GM12892 (cell line): ENCODE results near the gene PON1.

Experiments used
- DNase-seq: peaks from one replicate; pipeline ENCODE4 v3.0.0; 2011; ENCODE audit not compliant: insufficient read length
- FAIRE-seq: peaks from 2 replicates; lab custom pipeline; 2011; peaks lifted over from hg19 to GRCh38; lab: Jason Lieb, UNC
- POLR2A ChIP-seq: IDR thresholded peaks from 2 replicates; pipeline ENCODE4 v1.6.1; 2011; ENCODE audit warnings: low read depth, low read length, control low read depth
- POLR2AphosphoS5 ChIP-seq: IDR thresholded peaks from 2 replicates; pipeline ENCODE4 v1.6.1; 2011; ENCODE audit warnings: low read depth, low read length, control low read depth
- TAF1 ChIP-seq: IDR thresholded peaks from 2 replicates; pipeline ENCODE4 v1.6.1; 2011; ENCODE audit warnings: low read depth, mild to moderate bottlenecking, control low read depth, low read length, borderline replicate concordance

The PON1 gene

DNA sequence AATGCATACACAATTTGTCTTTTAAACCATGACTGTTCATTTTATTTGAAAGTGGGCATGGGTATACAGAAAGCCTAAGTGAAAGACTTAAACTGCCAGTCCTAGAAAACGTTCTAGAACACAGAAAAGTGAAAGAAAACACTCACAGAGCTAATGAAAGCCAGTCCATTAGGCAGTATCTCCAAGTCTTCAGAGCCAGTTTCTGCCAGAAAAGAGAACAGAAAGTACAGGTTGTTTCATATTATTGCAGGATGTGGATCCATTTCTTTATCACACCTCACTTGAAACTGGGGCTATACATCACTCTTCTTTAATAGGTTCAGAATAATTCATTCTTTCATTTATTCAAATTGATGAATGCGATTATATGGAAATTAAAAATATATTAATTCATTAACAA, 7.7 kb downstream of the PON1 start:
- TF ChIP-seq TAF1: no peak
- TF ChIP-seq POLR2A: no peak
- no peak for TF ChIP-seq POLR2AphosphoS5
- FAIRE-seq (no peak), DNase-seq (no peak)

DNA sequence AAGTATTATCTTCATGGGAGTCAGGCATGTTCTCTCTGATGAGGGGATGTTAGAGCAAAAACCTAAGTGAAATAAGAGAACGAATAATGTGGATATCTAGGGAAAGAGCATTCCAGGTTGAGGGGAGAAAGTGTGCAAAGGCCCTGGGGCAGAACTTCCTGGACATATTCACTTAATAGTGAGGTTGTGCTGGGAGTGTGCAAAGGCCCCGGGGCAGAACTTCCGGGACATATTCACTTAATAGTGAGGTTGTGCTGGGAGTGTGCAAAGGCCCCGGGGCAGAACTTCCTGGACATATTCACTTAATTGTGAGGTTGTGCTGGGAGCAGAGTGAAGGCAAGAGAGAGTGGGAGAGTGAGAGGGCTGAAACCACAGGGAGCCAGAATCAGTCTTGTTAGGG, 11.8 kb downstream of the PON1 start:
- FAIRE-seq (no peak), DNase-seq (no peak)
- TF ChIP-seq POLR2A (no peak), TAF1 (no peak), POLR2AphosphoS5 (no peak)

DNA sequence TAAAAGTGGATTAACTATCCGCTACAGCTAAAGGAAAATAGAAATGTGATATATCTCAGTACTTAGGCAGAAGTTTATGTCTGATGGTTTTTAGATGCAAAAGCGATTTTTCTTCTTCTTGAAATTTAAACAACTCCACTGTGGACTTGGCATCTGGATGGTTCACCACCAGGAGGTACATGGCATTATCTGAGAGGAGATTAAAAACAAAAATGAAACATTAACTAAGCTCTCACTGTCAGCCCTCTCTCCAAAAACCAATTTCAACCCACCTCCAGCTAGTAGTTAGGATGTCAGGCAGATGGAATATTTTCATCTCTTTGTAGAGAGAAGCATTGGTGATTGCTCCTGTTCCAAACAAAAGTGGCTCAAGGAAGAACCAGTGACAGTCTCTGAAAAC, 12.9 kb downstream of the PON1 start:
- FAIRE-seq: no peak
- DNase-seq: no peak
- TF ChIP-seq POLR2AphosphoS5 (no peak), TAF1 (no peak), POLR2A (no peak)

DNA sequence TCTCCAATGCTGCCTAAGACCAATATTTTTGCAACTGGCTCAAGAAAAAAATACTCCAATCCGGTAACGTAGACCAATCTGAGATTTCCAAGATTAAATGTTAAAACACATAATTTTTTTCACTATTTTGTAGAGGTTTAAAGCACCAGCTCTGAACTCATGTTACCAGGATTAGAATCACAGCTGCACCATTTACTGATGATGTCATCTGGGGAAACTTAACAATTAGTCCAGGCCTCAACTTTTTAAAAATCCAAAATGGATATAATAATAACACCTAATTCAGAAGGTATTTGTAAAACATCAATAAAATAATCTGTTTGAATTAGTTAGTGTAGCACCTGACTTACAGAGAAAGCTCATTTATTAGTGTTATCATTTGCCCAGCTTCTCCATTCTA, 14.4 kb downstream of the PON1 start:
- DNase-seq (no peak), FAIRE-seq (no peak)
- TF ChIP-seq POLR2A (no peak), TAF1 (no peak), POLR2AphosphoS5 (no peak)

DNA sequence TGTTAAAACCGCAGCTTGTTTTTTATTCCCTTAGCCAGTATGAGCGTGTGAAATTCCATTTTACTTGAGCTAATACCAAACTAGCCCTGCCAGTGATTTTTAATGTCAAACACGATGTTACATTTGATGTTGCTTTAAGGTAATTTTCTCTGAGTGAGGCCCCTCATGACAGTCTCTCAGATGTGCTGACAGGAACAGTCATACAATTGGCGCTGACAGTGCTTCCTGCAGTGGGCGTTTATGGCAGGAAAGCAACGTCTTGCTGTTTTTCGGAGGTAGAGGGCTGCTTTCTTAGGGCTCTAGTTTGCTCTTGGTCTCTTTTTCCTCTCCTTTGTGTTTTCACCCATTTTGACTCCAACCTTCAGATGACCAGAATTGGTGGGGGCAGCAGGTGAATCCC, 19.3 kb downstream of the PON1 start:
- DNase-seq: no peak
- FAIRE-seq: no peak
- TF ChIP-seq TAF1 (no peak), POLR2A (no peak), POLR2AphosphoS5 (no peak)

DNA sequence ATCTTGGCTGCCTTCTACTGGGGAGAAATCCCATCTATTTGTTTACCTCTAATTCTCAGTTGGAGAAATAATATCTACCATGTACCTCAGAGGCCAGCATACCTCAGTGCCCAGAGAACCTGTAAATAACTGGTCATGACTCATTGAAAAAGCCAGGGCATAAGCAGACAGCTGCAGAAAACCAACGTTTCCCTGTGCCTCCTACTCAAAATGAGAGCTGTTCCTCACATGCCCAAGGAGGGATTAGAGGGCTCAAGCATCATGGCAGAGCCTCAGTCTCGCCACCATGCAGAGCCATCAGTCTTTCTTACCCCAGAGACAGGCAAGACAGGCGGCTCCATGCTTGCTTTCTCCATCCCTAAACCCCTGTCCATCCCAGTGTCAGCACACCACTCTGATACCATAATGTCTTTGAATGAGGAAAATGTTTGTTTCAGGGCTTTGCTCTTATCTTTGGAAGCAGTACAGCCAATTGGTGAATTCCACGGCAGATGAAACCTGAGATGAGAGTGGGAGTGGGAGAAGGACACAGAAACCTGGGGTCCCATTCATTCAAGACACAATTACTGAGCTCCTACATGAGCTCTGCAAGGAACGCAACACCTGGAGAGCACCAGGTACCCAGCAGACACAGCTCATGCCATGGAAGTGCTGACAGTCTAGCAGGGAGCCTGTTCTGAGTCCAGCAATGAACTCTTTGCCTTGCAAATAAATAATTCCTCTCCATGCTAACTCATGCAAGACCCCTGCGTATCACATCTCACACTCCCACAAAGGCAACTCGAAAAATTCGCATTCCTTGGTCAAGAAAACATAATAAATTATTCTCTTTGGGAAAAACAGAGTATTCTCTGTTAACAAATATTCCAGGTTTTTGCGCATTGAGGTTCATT, 21.1 kb downstream of the PON1 start:
- TF ChIP-seq POLR2AphosphoS5: no peak
- TF ChIP-seq POLR2A: no peak
- TF ChIP-seq TAF1: no peak
- DNase-seq (no peak), FAIRE-seq (no peak)

DNA sequence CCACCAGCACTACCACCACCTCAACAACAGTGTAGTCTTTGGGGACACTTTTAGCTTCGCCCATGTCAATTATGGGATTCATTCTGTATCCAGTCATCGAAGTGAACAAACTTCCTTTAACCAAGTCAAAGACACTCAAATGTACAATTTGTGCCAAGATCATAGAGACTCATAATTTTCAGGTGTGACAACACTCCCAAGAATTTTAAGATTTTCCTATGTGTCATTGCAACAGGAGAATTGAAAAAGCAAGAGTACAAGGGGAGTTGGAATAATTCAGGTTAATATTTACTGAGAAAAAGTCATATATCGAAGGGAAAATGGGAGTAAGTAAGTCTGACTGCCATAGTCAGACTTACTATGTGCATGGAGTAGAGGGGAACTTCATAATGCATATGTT, 26.2 kb downstream of the PON1 start:
- no peak for DNase-seq
- no peak for FAIRE-seq
- no peak for TF ChIP-seq TAF1
- no peak for TF ChIP-seq POLR2AphosphoS5
- TF ChIP-seq POLR2A: no peak

DNA sequence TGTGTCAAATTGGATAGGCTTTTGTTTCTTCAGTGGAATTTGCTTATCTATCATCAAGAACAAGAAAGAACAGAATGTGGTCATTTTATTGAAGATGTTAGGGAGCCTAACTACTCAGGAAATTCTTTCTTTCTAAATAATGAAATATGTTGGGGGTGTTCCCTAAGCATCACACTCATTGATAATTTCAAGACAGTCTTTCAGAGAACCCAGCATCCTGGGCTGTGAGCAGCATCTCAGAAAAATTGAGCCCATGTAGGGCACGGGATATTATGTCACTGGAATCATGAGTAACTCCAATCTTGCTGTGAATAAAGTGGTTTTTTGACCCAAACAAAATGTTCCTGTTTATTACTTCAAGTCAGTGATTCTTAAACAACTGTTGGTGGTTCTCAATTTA, 27.3 kb downstream of the PON1 start:
- FAIRE-seq (no peak), DNase-seq (no peak)
- no peak for TF ChIP-seq POLR2AphosphoS5
- no peak for TF ChIP-seq POLR2A
- TF ChIP-seq TAF1: no peak

DNA sequence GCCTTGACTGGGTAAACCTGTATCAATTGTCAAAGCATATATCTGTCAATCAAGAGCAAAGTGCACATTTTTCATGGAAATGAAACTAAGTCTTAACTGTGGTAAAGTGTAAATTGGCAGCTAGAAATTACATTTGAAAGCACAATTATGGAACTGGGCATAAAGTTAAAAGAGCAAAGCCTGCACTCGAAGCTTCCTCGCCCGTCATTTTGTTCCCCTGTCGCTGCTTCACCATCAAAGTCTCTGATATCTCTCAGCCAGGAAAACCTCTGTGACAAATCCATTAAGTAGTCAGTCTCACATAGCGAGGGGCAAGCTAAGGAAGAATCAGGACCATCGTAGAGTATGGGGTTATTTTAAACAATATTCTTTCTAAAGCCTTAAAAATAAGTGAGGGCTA, 27.9 kb downstream of the PON1 start:
- DNase-seq: no peak
- TF ChIP-seq POLR2A (no peak), POLR2AphosphoS5 (no peak), TAF1 (no peak)
- no peak for FAIRE-seq

DNA sequence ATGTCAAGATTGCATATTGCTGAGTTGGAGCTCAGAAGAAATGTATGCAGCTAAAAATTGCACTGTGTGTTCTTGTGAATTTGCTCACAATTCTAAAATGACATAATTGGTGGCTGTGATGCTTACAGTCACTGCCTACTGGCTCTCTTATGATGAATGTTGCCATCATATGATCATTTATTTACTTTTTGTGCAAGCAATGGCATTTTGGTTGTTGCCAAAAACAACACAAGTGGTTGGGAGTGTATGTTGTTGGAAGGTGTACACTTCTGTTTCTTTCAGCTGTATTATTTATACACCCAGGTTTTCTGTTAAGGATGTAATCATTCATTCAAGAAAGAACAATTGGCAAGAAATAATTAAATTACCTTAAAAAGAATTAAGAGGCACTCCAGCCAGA, 28.9 kb downstream of the PON1 start:
- FAIRE-seq: no peak
- no peak for DNase-seq
- TF ChIP-seq POLR2AphosphoS5: no peak

DNA sequence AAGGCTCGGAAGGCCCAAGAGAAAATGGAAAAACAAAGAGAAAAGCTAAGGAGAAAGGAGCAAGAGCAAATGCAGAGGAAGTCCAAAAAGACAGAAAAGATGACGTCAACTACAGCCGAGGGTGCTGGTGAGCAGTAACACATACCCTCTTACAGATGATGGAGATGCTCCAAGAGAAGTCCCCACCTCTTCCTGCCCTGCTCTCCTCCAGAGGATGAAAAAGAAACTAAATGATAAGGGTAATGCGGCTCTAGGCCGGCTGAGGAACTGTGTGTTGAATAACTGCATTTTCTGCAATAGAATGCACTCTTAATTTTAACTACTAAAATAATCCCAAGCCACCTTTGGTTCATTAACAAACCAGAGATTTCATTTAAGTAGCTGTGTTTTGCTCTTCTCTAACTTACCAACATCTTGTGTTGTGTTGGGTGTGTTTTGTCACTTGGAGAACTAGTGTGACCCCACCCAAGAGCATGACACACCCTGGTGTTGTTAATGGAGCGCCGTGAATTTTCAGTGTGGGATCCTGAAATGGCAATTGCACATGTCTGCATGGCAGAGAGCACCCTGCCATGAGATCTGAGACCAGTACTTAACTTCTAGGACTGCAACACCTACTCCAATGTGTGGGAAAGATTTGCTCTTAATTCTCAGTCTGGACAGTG, 34.0 kb downstream of the PON1 start:
- DNase-seq: no peak
- TF ChIP-seq TAF1: no peak
- TF ChIP-seq POLR2AphosphoS5: no peak
- no peak for TF ChIP-seq POLR2A
- no peak for FAIRE-seq

DNA sequence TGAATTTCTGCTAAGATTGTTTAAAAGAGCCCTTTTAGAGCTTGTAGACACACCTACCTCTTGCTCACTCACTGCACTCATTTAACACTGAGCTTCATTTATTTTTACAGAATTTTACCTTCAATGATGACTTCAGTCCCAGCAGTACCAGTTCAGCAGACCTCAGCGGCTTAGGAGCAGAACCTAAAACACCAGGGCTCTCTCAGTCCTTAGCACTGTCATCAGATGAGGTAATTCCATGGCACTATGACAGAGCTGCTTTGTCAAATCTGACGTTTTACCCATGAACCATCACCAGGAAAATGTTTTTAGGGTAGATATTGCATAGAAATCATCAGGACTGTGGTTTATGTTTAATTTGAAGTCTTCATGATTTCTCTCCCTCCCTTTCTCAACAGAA, 38.2 kb downstream of the PON1 start:
- FAIRE-seq: no peak
- DNase-seq: no peak
- no peak for TF ChIP-seq POLR2AphosphoS5
- TF ChIP-seq POLR2A: no peak
- no peak for TF ChIP-seq TAF1

DNA sequence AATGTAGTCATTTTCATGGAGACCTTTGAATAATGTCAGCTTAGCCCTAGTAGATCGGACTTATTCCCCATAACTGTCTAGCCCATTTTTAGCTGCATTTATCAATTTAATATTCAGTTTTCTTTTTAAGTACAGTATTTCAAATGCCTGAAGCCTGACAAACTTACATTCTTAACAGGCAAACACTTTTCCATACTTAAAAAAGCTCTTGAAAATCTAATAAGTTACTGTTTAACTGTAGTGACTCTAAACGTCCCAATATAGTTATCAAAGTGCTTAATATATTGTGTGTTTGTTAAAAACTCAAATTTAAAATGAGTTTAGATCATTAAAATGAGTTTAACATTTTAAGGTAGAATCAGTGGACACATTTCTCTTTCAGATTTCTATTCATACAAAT, 44.9 kb downstream of the PON1 start:
- TF ChIP-seq TAF1: no peak
- TF ChIP-seq POLR2A: no peak
- DNase-seq (no peak), FAIRE-seq (no peak)

DNA sequence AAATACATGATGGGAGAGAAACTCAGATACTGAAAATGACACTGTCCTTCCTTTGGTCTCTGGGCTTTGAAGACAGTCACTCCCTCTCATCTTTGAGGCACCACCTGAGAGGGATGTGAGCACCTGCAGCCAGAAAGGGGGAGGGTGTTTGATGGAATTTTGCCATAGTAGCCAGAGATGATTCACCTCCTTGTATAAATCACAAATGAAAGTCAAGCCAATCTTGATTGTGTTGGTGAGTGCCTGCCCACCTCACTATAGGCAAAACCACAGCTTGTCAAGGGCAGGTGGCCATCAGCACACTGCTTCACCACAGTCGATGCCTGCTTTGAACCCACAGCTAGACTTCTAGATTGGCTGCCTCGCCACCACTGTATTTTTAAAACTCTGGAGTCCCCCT, 48.2 kb downstream of the PON1 start:
- no peak for TF ChIP-seq POLR2A
- TF ChIP-seq POLR2AphosphoS5: no peak
- TF ChIP-seq TAF1: no peak
- FAIRE-seq: no peak
- no peak for DNase-seq
